ENCODE data around the gene ZYG11A. TPM values are rescaled to one million over a fixed set of nuclear protein-coding genes. Genes with fewer than 3 reads are reported as not detected.
"Not testable (repeated sequence)": the region's sequence is repeated elsewhere in the genome, so short reads cannot be mapped to it uniquely, and the experiment has no call there.

ZYG11A gene
- total RNA-seq, 5 donors from 2014 or later (not counting 1 experiment from before 2014, with no cell fraction given) = 0.09 to 0.15 (median 0.09) TPM

- ChIA-PET CTCF (no interaction called here), POLR2A (no interaction called here)
- Mint-ChIP-seq H3K27me3 (peaks cover 0 to 11% of the 10 kb centered on the region in 2 donors), H3K9me3 (no peaks in the 10 kb centered on the region), H3K4me3 (no peak overlapping the region), H3K27ac (no peak overlapping the region), H3K4me1 (no peaks in the 10 kb centered on the region), H3K36me3 (no peaks in the 10 kb centered on the region)
- DNase-seq = no peak
- no peaks in the 10 kb centered on the region for H3K9me3 ChIP-seq
- no CpG with 5 or more reads among the region's 2 CpGs for WGBS (ENCODE audit: insufficient coverage)
- H3K4me3 ChIP-seq (ENCODE audit: control insufficient read depth in 1 of 2, extremely low read depth in 1 of 2, low read length in 1 of 2) = no peak overlapping the region
- H3K27ac ChIP-seq (ENCODE audit: low read length) = no peak overlapping the region
- peaks cover 0 to 2% of the 10 kb centered on the region in 2 experiments for H3K27me3 ChIP-seq (replicated peaks in 1 of 2; ENCODE audit: control insufficient read depth in 2 of 2, extremely low read depth in 1 of 2, insufficient read depth in 2 of 2, low read length in 1 of 2)
- ATAC-seq (replicated peaks in 1 of 4) = no peak
- H3K36me3 ChIP-seq (ENCODE audit: control insufficient read depth in 2 of 2, extremely low read depth in 1 of 2, insufficient read depth in 1 of 2, low read length in 1 of 2) = no peaks in the 10 kb centered on the region
- no peaks in the 10 kb centered on the region for H3K4me1 ChIP-seq (ENCODE audit: control insufficient read depth in 1 of 2, extremely low read depth in 1 of 2, insufficient read depth in 2 of 2, low read length in 2 of 2)
These were observed 20.3 kb downstream of the ZYG11A start for GRCh38 chr1:52862666-52863458.

- POLR2A ChIA-PET = interaction anchor here in 1 of 2 donors (0.6 kb wide), 1 partner anchor 127 kb away, joined by 3 read pairs; no protein-coding TSS in a partner anchor
- ATAC-seq (replicated peaks in 1 of 4) (no peak), DNase-seq (no peak)
- Mint-ChIP-seq H3K4me1 (no peaks in the 10 kb centered on the region), H3K4me3 (no peak overlapping the region), H3K27ac (no peak overlapping the region), H3K9me3 (no peaks in the 10 kb centered on the region), H3K27me3 (peaks cover 1 to 14% of the 10 kb centered on the region in 2 donors), H3K36me3 (no peaks in the 10 kb centered on the region)
- CTCF ChIA-PET = interaction anchor here in 1 of 2 donors (0.7 kb wide), 1 partner anchor 441 kb away, joined by 3 read pairs; no protein-coding TSS in a partner anchor
- no peaks in the 10 kb centered on the region for H3K4me1 ChIP-seq (ENCODE audit: control insufficient read depth in 1 of 2, extremely low read depth in 1 of 2, insufficient read depth in 2 of 2, low read length in 2 of 2)
- WGBS (ENCODE audit: insufficient coverage) = no CpG with 5 or more reads among the region's 2 CpGs
- H3K9me3 ChIP-seq = no peaks in the 10 kb centered on the region
- peaks cover 0 to 2% of the 10 kb centered on the region in 2 experiments for H3K27me3 ChIP-seq (replicated peaks in 1 of 2; ENCODE audit: control insufficient read depth in 2 of 2, extremely low read depth in 1 of 2, insufficient read depth in 2 of 2, low read length in 1 of 2)
- H3K36me3 ChIP-seq (ENCODE audit: control insufficient read depth in 2 of 2, extremely low read depth in 1 of 2, insufficient read depth in 1 of 2, low read length in 1 of 2) = no peaks in the 10 kb centered on the region
- H3K27ac ChIP-seq (ENCODE audit: low read length) = no peak overlapping the region
- H3K4me3 ChIP-seq (ENCODE audit: control insufficient read depth in 1 of 2, extremely low read depth in 1 of 2, low read length in 1 of 2) = no peak overlapping the region
These were observed 24.7 kb downstream of the ZYG11A start for GRCh38 chr1:52867087-52867863.

- H3K4me1 ChIP-seq (ENCODE audit: control insufficient read depth in 1 of 2, extremely low read depth in 1 of 2, insufficient read depth in 2 of 2, low read length in 2 of 2); H3K4me3 Mint-ChIP-seq; ATAC-seq (replicated peaks in 1 of 4); H3K9me3 Mint-ChIP-seq; H3K27ac ChIP-seq (ENCODE audit: low read length); DNase-seq; H3K4me1 Mint-ChIP-seq; H3K27me3 ChIP-seq (replicated peaks in 1 of 2; ENCODE audit: control insufficient read depth in 2 of 2, extremely low read depth in 1 of 2, insufficient read depth in 2 of 2, low read length in 1 of 2); CTCF ChIA-PET; H3K9me3 ChIP-seq; H3K27ac Mint-ChIP-seq; H3K4me3 ChIP-seq (ENCODE audit: control insufficient read depth in 1 of 2, extremely low read depth in 1 of 2, low read length in 1 of 2); H3K36me3 Mint-ChIP-seq; H3K36me3 ChIP-seq (ENCODE audit: control insufficient read depth in 2 of 2, extremely low read depth in 1 of 2, insufficient read depth in 1 of 2, low read length in 1 of 2): not testable (repeated sequence)
- WGBS (ENCODE audit: insufficient coverage) = no CpG with 5 or more reads among the region's 29 CpGs
- H3K27me3 Mint-ChIP-seq = peaks cover 1 to 11% of the 10 kb centered on the region in 2 donors
- POLR2A ChIA-PET = interaction anchor here in 1 of 2 donors (0.7 kb wide), 1 partner anchor 13 kb away, joined by 4 read pairs; no protein-coding TSS in a partner anchor
These were observed 27.2 kb downstream of the ZYG11A start for GRCh38 chr1:52869727-52870126.

GRCh38 chr1:52876843-52877242 is 34.3 kb downstream of the ZYG11A start:
- no CpG with 5 or more reads among the region's 2 CpGs for WGBS (ENCODE audit: insufficient coverage)

GRCh38 chr1:52877554-52877953 is 35.0 kb downstream of the ZYG11A start:
- ATAC-seq (replicated peaks in 1 of 4) (no peak), DNase-seq (no peak)
- POLR2A ChIA-PET = interaction anchor here in 1 of 2 donors (0.5 kb wide), 1 partner anchor 32 kb away, joined by 3 read pairs; no protein-coding TSS in a partner anchor
- CTCF ChIA-PET = no interaction called here
- Histone ChIP-seq H3K27me3 (replicated peaks in 1 of 2; ENCODE audit: control insufficient read depth in 2 of 2, extremely low read depth in 1 of 2, insufficient read depth in 2 of 2, low read length in 1 of 2) (no peaks in the 10 kb centered on the region), H3K27ac (ENCODE audit: low read length) (no peak overlapping the region), H3K36me3 (ENCODE audit: control insufficient read depth in 2 of 2, extremely low read depth in 1 of 2, insufficient read depth in 1 of 2, low read length in 1 of 2) (no peaks in the 10 kb centered on the region), H3K4me3 (ENCODE audit: control insufficient read depth in 1 of 2, extremely low read depth in 1 of 2, low read length in 1 of 2) (no peak overlapping the region), H3K9me3 (no peaks in the 10 kb centered on the region), H3K4me1 (ENCODE audit: control insufficient read depth in 1 of 2, extremely low read depth in 1 of 2, insufficient read depth in 2 of 2, low read length in 2 of 2) (no peaks in the 10 kb centered on the region)
- peaks cover 0 to 4% (median 0%) of the 10 kb centered on the region in 3 donors for H3K9me3 Mint-ChIP-seq
- no CpG with 5 or more reads among the region's 3 CpGs for WGBS (ENCODE audit: insufficient coverage)
- H3K27ac Mint-ChIP-seq = no peak overlapping the region
- H3K36me3 Mint-ChIP-seq = no peaks in the 10 kb centered on the region
- H3K4me1 Mint-ChIP-seq = no peaks in the 10 kb centered on the region
- no peak overlapping the region for H3K4me3 Mint-ChIP-seq
- H3K27me3 Mint-ChIP-seq = peaks cover 0 to 5% of the 10 kb centered on the region in 2 donors

More at GRCh38 chr1:52876843-52877242, 34.3 kb downstream of the ZYG11A start:
- Histone ChIP-seq H3K27ac (ENCODE audit: low read length) (no peak overlapping the region), H3K4me1 (ENCODE audit: control insufficient read depth in 1 of 2, extremely low read depth in 1 of 2, insufficient read depth in 2 of 2, low read length in 2 of 2) (no peaks in the 10 kb centered on the region), H3K9me3 (no peaks in the 10 kb centered on the region), H3K36me3 (ENCODE audit: control insufficient read depth in 2 of 2, extremely low read depth in 1 of 2, insufficient read depth in 1 of 2, low read length in 1 of 2) (no peaks in the 10 kb centered on the region), H3K4me3 (ENCODE audit: control insufficient read depth in 1 of 2, extremely low read depth in 1 of 2, low read length in 1 of 2) (no peak overlapping the region), H3K27me3 (replicated peaks in 1 of 2; ENCODE audit: control insufficient read depth in 2 of 2, extremely low read depth in 1 of 2, insufficient read depth in 2 of 2, low read length in 1 of 2) (no peaks in the 10 kb centered on the region)
- Mint-ChIP-seq H3K27me3 (peaks cover 0 to 5% of the 10 kb centered on the region in 2 donors), H3K27ac (no peak overlapping the region), H3K36me3 (no peaks in the 10 kb centered on the region), H3K4me3 (no peak overlapping the region), H3K4me1 (no peaks in the 10 kb centered on the region), H3K9me3 (no peaks in the 10 kb centered on the region)
- no peak for ATAC-seq (replicated peaks in 1 of 4)
- ChIA-PET POLR2A (interaction anchor here in 1 of 2 donors (0.5 kb wide), 1 partner anchor 32 kb away, joined by 3 read pairs; no protein-coding TSS in a partner anchor), CTCF (no interaction called here)
- DNase-seq = no peak

GRCh38 chr1:52880206-52880605 is 37.6 kb downstream of the ZYG11A start:
- Mint-ChIP-seq H3K4me1 (no peaks in the 10 kb centered on the region), H3K4me3 (no peak overlapping the region), H3K36me3 (no peaks in the 10 kb centered on the region), H3K27ac (no peak overlapping the region), H3K27me3 (no peaks in the 10 kb centered on the region), H3K9me3 (peaks cover 0 to 4% (median 0%) of the 10 kb centered on the region in 3 donors)
- DNase-seq (no peak), ATAC-seq (replicated peaks in 1 of 4) (no peak)
- Histone ChIP-seq H3K27ac (ENCODE audit: low read length) (no peak overlapping the region), H3K36me3 (ENCODE audit: control insufficient read depth in 2 of 2, extremely low read depth in 1 of 2, insufficient read depth in 1 of 2, low read length in 1 of 2) (no peaks in the 10 kb centered on the region), H3K4me3 (ENCODE audit: control insufficient read depth in 1 of 2, extremely low read depth in 1 of 2, low read length in 1 of 2) (no peak overlapping the region), H3K27me3 (replicated peaks in 1 of 2; ENCODE audit: control insufficient read depth in 2 of 2, extremely low read depth in 1 of 2, insufficient read depth in 2 of 2, low read length in 1 of 2) (no peaks in the 10 kb centered on the region), H3K9me3 (no peaks in the 10 kb centered on the region), H3K4me1 (ENCODE audit: control insufficient read depth in 1 of 2, extremely low read depth in 1 of 2, insufficient read depth in 2 of 2, low read length in 2 of 2) (no peaks in the 10 kb centered on the region)
- 60% methylated on average over 1 of the region's 2 CpGs for WGBS (ENCODE audit: insufficient coverage)
- POLR2A ChIA-PET = no interaction called here
- CTCF ChIA-PET = interaction anchor here in 1 of 2 donors (0.6 kb wide), 1 partner anchor 810 kb away, joined by 6 read pairs; no protein-coding TSS in a partner anchor
